Measurements from ENCODE around the gene ADAT1. TPM values are rescaled to one million over a fixed set of nuclear protein-coding genes. Genes with fewer than 3 reads are reported as not detected.

The ADAT1 gene
- total RNA-seq, 2 donors from 2014 or later = 50.1 to 54.9 TPM

DNA sequence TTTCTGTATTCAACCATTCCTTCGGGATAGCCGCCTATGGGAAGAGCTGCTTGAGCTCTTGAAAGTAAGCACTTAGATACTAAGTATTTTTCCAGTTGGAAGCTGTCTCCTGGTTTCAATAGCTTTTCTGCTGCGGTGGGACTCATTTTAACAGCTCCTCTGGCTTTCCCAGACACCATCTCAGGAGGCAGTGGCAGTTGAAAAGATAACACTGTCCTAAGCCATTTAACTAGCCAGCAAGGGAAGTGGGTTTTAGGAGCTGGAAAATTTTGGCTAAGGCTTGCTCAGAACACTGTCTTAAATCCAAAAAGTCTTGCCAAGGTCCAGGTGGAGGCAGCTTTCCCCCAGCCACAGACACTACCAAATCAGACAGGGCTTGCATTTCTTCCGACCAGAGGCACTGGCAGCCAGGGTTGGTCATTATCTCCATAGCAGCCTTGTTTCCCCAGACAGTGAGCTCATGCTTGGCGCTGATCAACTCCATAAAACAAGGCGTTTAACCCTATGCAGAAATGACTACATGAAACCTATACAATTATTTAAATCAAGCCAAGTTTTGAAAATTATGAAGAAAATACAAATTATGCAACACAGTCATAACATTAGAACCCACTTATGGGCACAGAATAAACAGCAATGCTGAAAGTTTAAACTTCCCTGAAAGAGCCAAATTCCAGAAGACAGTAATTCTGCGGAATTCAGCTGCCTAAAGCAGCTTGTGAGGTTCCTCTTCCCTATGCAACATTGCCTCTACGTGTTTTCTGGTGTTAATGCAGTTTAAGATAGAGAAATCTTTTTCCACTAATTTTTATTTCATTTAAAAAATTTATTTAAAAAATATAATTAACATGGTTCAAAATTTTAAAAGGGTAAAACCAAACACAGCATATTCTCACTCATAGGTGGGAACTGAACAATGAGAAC, 31.9 kb downstream of the ADAT1 start:
- Mint-ChIP-seq H3K4me3 (no peak overlapping the region), H3K27me3 (ENCODE audit: insufficient read depth) (no peaks in the 10 kb centered on the region), H3K27ac (peak overlapping the region; percentile 93), H3K9me3 (no peaks in the 10 kb centered on the region), H3K36me3 (ENCODE audit: low read depth) (peaks cover 14% of the 10 kb centered on the region), H3K4me1 (peaks cover 26% of the 10 kb centered on the region)
- Histone ChIP-seq H3K27me3 (ENCODE audit: control insufficient read depth, insufficient read depth, low read length, poor library complexity, severe bottlenecking) (no peaks in the 10 kb centered on the region), H3K36me3 (ENCODE audit: control insufficient read depth, insufficient read depth, low read length) (peaks cover 9% of the 10 kb centered on the region), H3K9me3 (ENCODE audit: control insufficient read depth, low read length) (no peaks in the 10 kb centered on the region), H3K9ac (ENCODE audit: extremely low read depth, low read length, poor library complexity, severe bottlenecking) (peak overlapping the region; percentile 36), H3K4me1 (ENCODE audit: control insufficient read depth, insufficient read depth, low read length) (peaks cover 10% of the 10 kb centered on the region), H3K4me3 (ENCODE audit: low read length) (no peak overlapping the region), H3K27ac (ENCODE audit: low read depth, low read length) (peak overlapping the region; percentile 59)
- TF ChIP-seq, protein P1, sequence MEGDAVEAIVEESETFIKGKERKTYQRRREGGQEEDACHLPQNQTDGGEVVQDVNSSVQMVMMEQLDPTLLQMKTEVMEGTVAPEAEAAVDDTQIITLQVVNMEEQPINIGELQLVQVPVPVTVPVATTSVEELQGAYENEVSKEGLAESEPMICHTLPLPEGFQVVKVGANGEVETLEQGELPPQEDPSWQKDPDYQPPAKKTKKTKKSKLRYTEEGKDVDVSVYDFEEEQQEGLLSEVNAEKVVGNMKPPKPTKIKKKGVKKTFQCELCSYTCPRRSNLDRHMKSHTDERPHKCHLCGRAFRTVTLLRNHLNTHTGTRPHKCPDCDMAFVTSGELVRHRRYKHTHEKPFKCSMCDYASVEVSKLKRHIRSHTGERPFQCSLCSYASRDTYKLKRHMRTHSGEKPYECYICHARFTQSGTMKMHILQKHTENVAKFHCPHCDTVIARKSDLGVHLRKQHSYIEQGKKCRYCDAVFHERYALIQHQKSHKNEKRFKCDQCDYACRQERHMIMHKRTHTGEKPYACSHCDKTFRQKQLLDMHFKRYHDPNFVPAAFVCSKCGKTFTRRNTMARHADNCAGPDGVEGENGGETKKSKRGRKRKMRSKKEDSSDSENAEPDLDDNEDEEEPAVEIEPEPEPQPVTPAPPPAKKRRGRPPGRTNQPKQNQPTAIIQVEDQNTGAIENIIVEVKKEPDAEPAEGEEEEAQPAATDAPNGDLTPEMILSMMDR (conservative IDR thresholded peaks at IDR 0.05) = no peak
- WGBS, 2 experiments (ENCODE audit: insufficient coverage in 1 of 2, insufficient read length in 1 of 2) = 81 to 91% methylated on average over 4 to 7 of the region's 8 CpGs
- no peak for DNase-seq

DNA sequence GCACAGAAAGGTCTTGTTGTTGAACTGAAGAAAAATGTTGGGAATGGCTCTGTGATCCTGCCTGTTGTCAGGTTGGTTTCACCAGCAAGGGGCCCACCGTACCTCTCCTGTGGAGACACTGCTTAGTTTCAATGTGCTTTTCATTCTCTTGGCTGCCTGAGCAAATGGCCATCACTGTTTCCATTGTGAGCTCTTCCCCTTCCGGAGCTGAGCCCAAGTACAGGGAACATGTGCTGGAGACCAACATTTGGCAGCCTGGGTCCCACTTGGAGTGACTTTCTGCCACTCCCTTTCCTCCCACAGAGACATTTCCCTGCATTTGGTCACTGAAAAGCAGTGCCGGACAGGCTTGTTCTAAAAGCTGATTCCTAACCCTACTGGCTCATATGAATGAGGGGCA, 33.8 kb downstream of the ADAT1 start:
- H3K4me3 ChIP-seq (ENCODE audit: low read length) = no peak overlapping the region
- Mint-ChIP-seq H3K27me3 (ENCODE audit: insufficient read depth) (no peaks in the 10 kb centered on the region), H3K36me3 (ENCODE audit: low read depth) (peaks cover 12% of the 10 kb centered on the region), H3K4me1 (peaks cover 19% of the 10 kb centered on the region), H3K9me3 (no peaks in the 10 kb centered on the region), H3K27ac (no peak overlapping the region), H3K4me3 (no peak overlapping the region)
- peaks cover 10% of the 10 kb centered on the region for H3K4me1 ChIP-seq (ENCODE audit: control insufficient read depth, insufficient read depth, low read length)
- TF ChIP-seq, protein P1 (conservative IDR thresholded peaks at IDR 0.05) = no peak
- no peak for DNase-seq
- peaks cover 9% of the 10 kb centered on the region for H3K36me3 ChIP-seq (ENCODE audit: control insufficient read depth, insufficient read depth, low read length)
- no peaks in the 10 kb centered on the region for H3K27me3 ChIP-seq (ENCODE audit: control insufficient read depth, insufficient read depth, low read length, poor library complexity, severe bottlenecking)
- WGBS, 2 experiments (ENCODE audit: insufficient coverage in 1 of 2, insufficient read length in 1 of 2) = 75 to 90% methylated on average over 3 of the region's 3 CpGs
- no peaks in the 10 kb centered on the region for H3K9me3 ChIP-seq (ENCODE audit: control insufficient read depth, low read length)
- no peak overlapping the region for H3K27ac ChIP-seq (ENCODE audit: low read depth, low read length)
- H3K9ac ChIP-seq (ENCODE audit: extremely low read depth, low read length, poor library complexity, severe bottlenecking) = no peak overlapping the region

DNA sequence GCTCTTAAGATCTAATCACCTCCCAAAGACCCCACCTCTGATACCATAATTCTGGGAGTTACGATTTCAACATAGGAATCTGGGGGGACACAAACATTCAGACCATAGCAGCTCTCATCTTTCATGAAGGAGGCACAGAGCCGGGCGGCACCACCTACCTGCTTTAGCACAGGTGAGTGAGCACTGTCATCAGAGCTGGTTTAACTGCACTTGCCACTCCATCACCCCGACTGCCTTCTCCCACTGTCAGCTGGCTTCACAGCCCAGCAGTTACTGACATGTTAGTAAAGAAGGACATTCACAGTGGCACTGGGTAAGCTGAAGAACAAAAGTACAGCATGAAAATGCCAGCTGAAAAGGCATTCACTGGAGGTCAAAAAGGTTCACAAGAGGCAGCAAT, 34.4 kb downstream of the ADAT1 start:
- Histone ChIP-seq H3K27me3 (ENCODE audit: control insufficient read depth, insufficient read depth, low read length, poor library complexity, severe bottlenecking) (no peaks in the 10 kb centered on the region), H3K9ac (ENCODE audit: extremely low read depth, low read length, poor library complexity, severe bottlenecking) (no peak overlapping the region), H3K4me3 (ENCODE audit: low read length) (no peak overlapping the region), H3K36me3 (ENCODE audit: control insufficient read depth, insufficient read depth, low read length) (peaks cover 9% of the 10 kb centered on the region), H3K9me3 (ENCODE audit: control insufficient read depth, low read length) (no peaks in the 10 kb centered on the region), H3K27ac (ENCODE audit: low read depth, low read length) (no peak overlapping the region), H3K4me1 (ENCODE audit: control insufficient read depth, insufficient read depth, low read length) (peaks cover 10% of the 10 kb centered on the region)
- peaks cover 12% of the 10 kb centered on the region for H3K36me3 Mint-ChIP-seq (ENCODE audit: low read depth)
- no peaks in the 10 kb centered on the region for H3K27me3 Mint-ChIP-seq (ENCODE audit: insufficient read depth)
- H3K4me3 Mint-ChIP-seq = no peak overlapping the region
- peaks cover 13% of the 10 kb centered on the region for H3K4me1 Mint-ChIP-seq
- TF ChIP-seq, protein P1 (conservative IDR thresholded peaks at IDR 0.05) = no peak
- H3K27ac Mint-ChIP-seq = no peak overlapping the region
- no peaks in the 10 kb centered on the region for H3K9me3 Mint-ChIP-seq
- DNase-seq = no peak
- 97 to 98% methylated on average over 4 of the region's 4 CpGs for WGBS, 2 experiments (ENCODE audit: insufficient coverage in 1 of 2, insufficient read length in 1 of 2)

Data from endodermal cell (in vitro differentiated cells).